Stimulated activated naive B cell treated with anti-CD40 and anti-IgM and Interleukin-4, amounts not matched to agents 10 μg/mL and 1 μg/mL and 100 μg/mL, for 72 hours (primary cell): Measurements from ENCODE around the gene PTPRN2.
"Not testable (repeated sequence)": the region's sequence is repeated elsewhere in the genome, so short reads cannot be mapped to it uniquely, and the experiment has no call there.

Experiments used
- ATAC-seq, 2 donors: fragments of 150-1000 bp; cut with Tn5 transposase; replicated peaks; 2 replicates each; pipeline ENCODE4 v1.10.0; 2021; ENCODE audit warnings: moderate library complexity in 1 of 2
- DNase-seq: peaks from one replicate; pipeline ENCODE4 v3.0.0; 2021
- H3K27ac Mint-ChIP-seq: one replicate; pipeline ENCODE4 v1.8.0; 2022; ENCODE audit warnings: mild to moderate bottlenecking, mixed read lengths
- H3K27me3 Mint-ChIP-seq, 2 donors: one replicate each; pipeline ENCODE4 v1.8.0; 2022; ENCODE audit warnings: mixed read lengths in 2 of 2
- H3K36me3 Mint-ChIP-seq, 2 donors: one replicate each; pipeline ENCODE4 v1.8.0; 2022; ENCODE audit warnings: mixed read lengths in 2 of 2, mild to moderate bottlenecking in 1 of 2
- H3K4me1 Mint-ChIP-seq, 2 donors: one replicate each; pipeline ENCODE4 v1.8.0; 2022; ENCODE audit warnings: mixed read lengths in 2 of 2, mild to moderate bottlenecking in 1 of 2
- H3K4me3 Mint-ChIP-seq, 2 donors: one replicate each; pipeline ENCODE4 v1.8.0; 2022; ENCODE audit warnings: mild to moderate bottlenecking in 2 of 2, mixed read lengths in 2 of 2, moderate library complexity in 1 of 2
- H3K9me3 Mint-ChIP-seq, 2 donors: one replicate each; pipeline ENCODE4 v1.8.0; 2022; ENCODE audit warnings: mixed read lengths in 2 of 2, mild to moderate bottlenecking in 1 of 2

The PTPRN2 gene

GRCh38 chr7:157850481-157851444 is 736.9 kb downstream of the PTPRN2 start:
- peaks cover 0 to 3% of the 10 kb centered on the region in 2 donors for H3K9me3 Mint-ChIP-seq
- H3K4me1 Mint-ChIP-seq = peaks cover 9 to 20% of the 10 kb centered on the region in 2 donors
- H3K36me3 Mint-ChIP-seq = peaks cover 0 to 1% of the 10 kb centered on the region in 2 donors
- no peak for ATAC-seq
- DNase-seq = no peak
- no peak overlapping the region for H3K4me3 Mint-ChIP-seq
- no peak overlapping the region for H3K27ac Mint-ChIP-seq
- H3K27me3 Mint-ChIP-seq = peaks cover 0 to 4% of the 10 kb centered on the region in 2 donors

- Mint-ChIP-seq H3K4me3 (no peak overlapping the region), H3K4me1 (peaks cover 9 to 17% of the 10 kb centered on the region in 2 donors), H3K27ac (no peak overlapping the region), H3K27me3 (peaks cover 0 to 4% of the 10 kb centered on the region in 2 donors), H3K9me3 (peaks cover 0 to 2% of the 10 kb centered on the region in 2 donors), H3K36me3 (peaks cover 0 to 1% of the 10 kb centered on the region in 2 donors)
- ATAC-seq (no peak), DNase-seq (no peak)
These were observed 737.9 kb downstream of the PTPRN2 start for GRCh38 chr7:157849726-157850125.

- Mint-ChIP-seq H3K27me3 (peaks cover 0 to 4% of the 10 kb centered on the region in 2 donors), H3K27ac (no peak overlapping the region), H3K4me3 (no peak overlapping the region), H3K36me3 (no peaks in the 10 kb centered on the region), H3K9me3 (no peaks in the 10 kb centered on the region), H3K4me1 (peaks cover 7 to 13% of the 10 kb centered on the region in 2 donors)
- ATAC-seq = no peak
- no peak for DNase-seq
These were observed 738.4 kb downstream of the PTPRN2 start for GRCh38 chr7:157849341-157849596.

GRCh38 chr7:157848508-157849340 is 738.9 kb downstream of the PTPRN2 start:
- Mint-ChIP-seq H3K4me3 (no peak overlapping the region), H3K4me1 (peaks cover 4 to 7% of the 10 kb centered on the region in 2 donors), H3K27ac (no peak overlapping the region), H3K27me3 (peaks cover 0 to 4% of the 10 kb centered on the region in 2 donors), H3K36me3 (no peaks in the 10 kb centered on the region), H3K9me3 (no peaks in the 10 kb centered on the region)
- no peak for DNase-seq
- no peak for ATAC-seq

GRCh38 chr7:157847756-157848487 is 739.7 kb downstream of the PTPRN2 start:
- DNase-seq, H3K4me3 Mint-ChIP-seq, ATAC-seq, H3K27me3 Mint-ChIP-seq, H3K36me3 Mint-ChIP-seq, H3K27ac Mint-ChIP-seq, H3K9me3 Mint-ChIP-seq, H3K4me1 Mint-ChIP-seq: not testable (repeated sequence)

- H3K36me3 Mint-ChIP-seq, H3K27me3 Mint-ChIP-seq, H3K4me1 Mint-ChIP-seq, DNase-seq, H3K4me3 Mint-ChIP-seq, H3K27ac Mint-ChIP-seq, ATAC-seq, H3K9me3 Mint-ChIP-seq: not testable (repeated sequence)
These were observed 740.9 kb downstream of the PTPRN2 start for GRCh38 chr7:157846746-157847145.

- no peak for DNase-seq
- Mint-ChIP-seq H3K4me1 (no peaks in the 10 kb centered on the region), H3K27me3 (peaks cover 0 to 4% of the 10 kb centered on the region in 2 donors), H3K4me3 (no peak overlapping the region), H3K9me3 (no peaks in the 10 kb centered on the region), H3K27ac (no peak overlapping the region), H3K36me3 (no peaks in the 10 kb centered on the region)
- no peak for ATAC-seq
These were observed 741.4 kb downstream of the PTPRN2 start for GRCh38 chr7:157846271-157846670.

- Mint-ChIP-seq H3K4me1 (no peaks in the 10 kb centered on the region), H3K36me3 (no peaks in the 10 kb centered on the region), H3K4me3 (no peak overlapping the region), H3K9me3 (no peaks in the 10 kb centered on the region), H3K27ac (no peak overlapping the region), H3K27me3 (no peaks in the 10 kb centered on the region)
- ATAC-seq (no peak), DNase-seq (no peak)
These were observed 742.3 kb downstream of the PTPRN2 start for GRCh38 chr7:157845203-157845835.

- Mint-ChIP-seq H3K4me1 (no peaks in the 10 kb centered on the region), H3K27ac (no peak overlapping the region), H3K36me3 (no peaks in the 10 kb centered on the region), H3K9me3 (no peaks in the 10 kb centered on the region), H3K4me3 (no peak overlapping the region), H3K27me3 (no peaks in the 10 kb centered on the region)
- ATAC-seq (no peak), DNase-seq (no peak)
These were observed 743.0 kb downstream of the PTPRN2 start for GRCh38 chr7:157844611-157845010.

GRCh38 chr7:157844141-157844540 is 743.5 kb downstream of the PTPRN2 start:
- no peak overlapping the region for H3K4me3 Mint-ChIP-seq
- DNase-seq (no peak), ATAC-seq (no peak)
- H3K4me1 Mint-ChIP-seq = no peaks in the 10 kb centered on the region
- H3K9me3 Mint-ChIP-seq = no peaks in the 10 kb centered on the region
- no peak overlapping the region for H3K27ac Mint-ChIP-seq
- H3K36me3 Mint-ChIP-seq = no peaks in the 10 kb centered on the region
- no peaks in the 10 kb centered on the region for H3K27me3 Mint-ChIP-seq

GRCh38 chr7:157843336-157844140 is 744.1 kb downstream of the PTPRN2 start:
- Mint-ChIP-seq H3K27me3 (no peaks in the 10 kb centered on the region), H3K36me3 (no peaks in the 10 kb centered on the region), H3K4me3 (no peak overlapping the region), H3K4me1 (no peaks in the 10 kb centered on the region), H3K9me3 (no peaks in the 10 kb centered on the region), H3K27ac (no peak overlapping the region)
- no peak for DNase-seq
- ATAC-seq = no peak

GRCh38 chr7:157841773-157842370 is 745.8 kb downstream of the PTPRN2 start:
- Mint-ChIP-seq H3K27me3 (no peaks in the 10 kb centered on the region), H3K9me3 (peaks cover 0 to 3% of the 10 kb centered on the region in 2 donors), H3K36me3 (no peaks in the 10 kb centered on the region), H3K4me3 (no peak overlapping the region), H3K4me1 (no peaks in the 10 kb centered on the region), H3K27ac (no peak overlapping the region)
- DNase-seq (no peak), ATAC-seq (no peak)
